ENCODE data around the gene SULT1C4.

- TF ChIP-seq, protein P1, sequence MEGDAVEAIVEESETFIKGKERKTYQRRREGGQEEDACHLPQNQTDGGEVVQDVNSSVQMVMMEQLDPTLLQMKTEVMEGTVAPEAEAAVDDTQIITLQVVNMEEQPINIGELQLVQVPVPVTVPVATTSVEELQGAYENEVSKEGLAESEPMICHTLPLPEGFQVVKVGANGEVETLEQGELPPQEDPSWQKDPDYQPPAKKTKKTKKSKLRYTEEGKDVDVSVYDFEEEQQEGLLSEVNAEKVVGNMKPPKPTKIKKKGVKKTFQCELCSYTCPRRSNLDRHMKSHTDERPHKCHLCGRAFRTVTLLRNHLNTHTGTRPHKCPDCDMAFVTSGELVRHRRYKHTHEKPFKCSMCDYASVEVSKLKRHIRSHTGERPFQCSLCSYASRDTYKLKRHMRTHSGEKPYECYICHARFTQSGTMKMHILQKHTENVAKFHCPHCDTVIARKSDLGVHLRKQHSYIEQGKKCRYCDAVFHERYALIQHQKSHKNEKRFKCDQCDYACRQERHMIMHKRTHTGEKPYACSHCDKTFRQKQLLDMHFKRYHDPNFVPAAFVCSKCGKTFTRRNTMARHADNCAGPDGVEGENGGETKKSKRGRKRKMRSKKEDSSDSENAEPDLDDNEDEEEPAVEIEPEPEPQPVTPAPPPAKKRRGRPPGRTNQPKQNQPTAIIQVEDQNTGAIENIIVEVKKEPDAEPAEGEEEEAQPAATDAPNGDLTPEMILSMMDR (IDR thresholded peaks at IDR 0.05), result no peak
- no peak for TF ChIP-seq POLR2AphosphoS5 (IDR thresholded peaks at IDR 0.05; ENCODE audit: low read depth, low read length)
- TF ChIP-seq REST (IDR thresholded peaks at IDR 0.05; ENCODE audit: insufficient read depth in 1 of 2, low read depth in 2 of 2, low read length in 1 of 2), result no peak
- no peak for TF ChIP-seq SIN3A (IDR thresholded peaks at IDR 0.05; ENCODE audit: borderline replicate concordance, insufficient read depth, low read depth, low read length)
These were observed 46.8 kb upstream of the SULT1C4 start for GRCh38 chr2:108330979-108331378.

Data from Panc1 (cell line).